ENCODE measurements around the gene ZNF785. TPM values are rescaled to one million over a fixed set of nuclear protein-coding genes. Genes with fewer than 3 reads are reported as not detected.

The ZNF785 gene
- total and polyA plus RNA-seq, 2 experiments from 2014 or later: 4.9 to 7.1 TPM

- peak within 1 kb of the TSS; percentile 91; the same call in 1 of the 2 replicates for H2AFZ ChIP-seq
Observed at GRCh38 chr16:30534368-30535105, 51.0 kb downstream of the ZNF785 start, which contains the start of gene ZNF747. Gene ZNF747, minus strand, starts transcription at chr16:30534858. Its CDS starts 179 bp downstream, at chr16:30534679.

More at GRCh38 chr16:30534368-30535105, 51.0 kb downstream of the ZNF785 start, which contains the start of gene ZNF747:
- Mint-ChIP-seq H3K27ac (peak within 1 kb of the TSS; percentile 96), H3K9me3 (no peaks in the 10 kb centered on the region), H3K4me3 (peak within 1 kb of the TSS; percentile 82), H3K36me3 (ENCODE audit: low read depth) (peaks cover 29% of the 10 kb centered on the region), H3K27me3 (ENCODE audit: insufficient read depth, low read depth, poor library complexity) (peaks cover 13% of the 10 kb centered on the region), H3K4me1 (peaks cover 23% of the 10 kb centered on the region)
- H3K27ac ChIP-seq (ENCODE audit: low read depth): peak within 1 kb of the TSS; percentile 100
- H3K9me2 ChIP-seq (ENCODE audit: insufficient read depth): no peaks in the 10 kb centered on the region
- H3K4me2 ChIP-seq: peak within 1 kb of the TSS; percentile 82
- H4K20me1 ChIP-seq (replicated peaks; ENCODE audit: insufficient read depth): no peaks in the 10 kb centered on the region
- peaks cover 6% of the 10 kb centered on the region; the same call in 1 of the 2 replicates for H3K79me2 ChIP-seq (replicated peaks; ENCODE audit: insufficient read depth)
- no peaks in the 10 kb centered on the region for H3K27me3 ChIP-seq (ENCODE audit: insufficient read depth)
- peaks cover 16% of the 10 kb centered on the region for H3K4me1 ChIP-seq (ENCODE audit: insufficient read depth)
- peak; percentile 95 for DNase-seq (ENCODE audit: low spot score)
- peak within 1 kb of the TSS; percentile 67 for H3K4me3 ChIP-seq
- no peaks in the 10 kb centered on the region for H3K36me3 ChIP-seq (ENCODE audit: insufficient read depth)
- peak; percentile 78 for ATAC-seq
- TF ChIP-seq ZNF462 (CRISPR knock-in tag; IDR thresholded peaks at IDR 0.05) (no peak), ZNF114 (CRISPR knock-in tag; IDR thresholded peaks at IDR 0.05) (no peak), EZH2 (IDR thresholded peaks at IDR 0.05; ENCODE audit: low read depth, unreplicated experiment) (no peak), STAT1 (IDR thresholded peaks at IDR 0.05; ENCODE audit: unreplicated experiment) (no peak), JUNB (IDR thresholded peaks at IDR 0.05; ENCODE audit: unreplicated experiment) (no peak), EZH2phosphoT487 (IDR thresholded peaks at IDR 0.05; ENCODE audit: unreplicated experiment) (no peak), CREB1 (CRISPR knock-in tag; IDR thresholded peaks at IDR 0.05; ENCODE audit: low read depth) (peak; percentile 60; the same call in 1 of the 2 replicates), POLR2AphosphoS5 (IDR thresholded peaks at IDR 0.05; ENCODE audit: low read depth) (no peak), CTCF (conservative IDR thresholded peaks at IDR 0.05; ENCODE audit: low read depth in 2 of 2) (no peak), NANOG (IDR thresholded peaks at IDR 0.05; ENCODE audit: borderline replicate concordance) (no peak), ZNF331 (CRISPR knock-in tag; IDR thresholded peaks at IDR 0.05; ENCODE audit: low read depth) (no peak)
- TF ChIP-seq, protein P1, sequence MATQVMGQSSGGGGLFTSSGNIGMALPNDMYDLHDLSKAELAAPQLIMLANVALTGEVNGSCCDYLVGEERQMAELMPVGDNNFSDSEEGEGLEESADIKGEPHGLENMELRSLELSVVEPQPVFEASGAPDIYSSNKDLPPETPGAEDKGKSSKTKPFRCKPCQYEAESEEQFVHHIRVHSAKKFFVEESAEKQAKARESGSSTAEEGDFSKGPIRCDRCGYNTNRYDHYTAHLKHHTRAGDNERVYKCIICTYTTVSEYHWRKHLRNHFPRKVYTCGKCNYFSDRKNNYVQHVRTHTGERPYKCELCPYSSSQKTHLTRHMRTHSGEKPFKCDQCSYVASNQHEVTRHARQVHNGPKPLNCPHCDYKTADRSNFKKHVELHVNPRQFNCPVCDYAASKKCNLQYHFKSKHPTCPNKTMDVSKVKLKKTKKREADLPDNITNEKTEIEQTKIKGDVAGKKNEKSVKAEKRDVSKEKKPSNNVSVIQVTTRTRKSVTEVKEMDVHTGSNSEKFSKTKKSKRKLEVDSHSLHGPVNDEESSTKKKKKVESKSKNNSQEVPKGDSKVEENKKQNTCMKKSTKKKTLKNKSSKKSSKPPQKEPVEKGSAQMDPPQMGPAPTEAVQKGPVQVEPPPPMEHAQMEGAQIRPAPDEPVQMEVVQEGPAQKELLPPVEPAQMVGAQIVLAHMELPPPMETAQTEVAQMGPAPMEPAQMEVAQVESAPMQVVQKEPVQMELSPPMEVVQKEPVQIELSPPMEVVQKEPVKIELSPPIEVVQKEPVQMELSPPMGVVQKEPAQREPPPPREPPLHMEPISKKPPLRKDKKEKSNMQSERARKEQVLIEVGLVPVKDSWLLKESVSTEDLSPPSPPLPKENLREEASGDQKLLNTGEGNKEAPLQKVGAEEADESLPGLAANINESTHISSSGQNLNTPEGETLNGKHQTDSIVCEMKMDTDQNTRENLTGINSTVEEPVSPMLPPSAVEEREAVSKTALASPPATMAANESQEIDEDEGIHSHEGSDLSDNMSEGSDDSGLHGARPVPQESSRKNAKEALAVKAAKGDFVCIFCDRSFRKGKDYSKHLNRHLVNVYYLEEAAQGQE (IDR thresholded peaks at IDR 0.05; ENCODE audit: unreplicated experiment): no peak
- TF ChIP-seq, protein P2, sequence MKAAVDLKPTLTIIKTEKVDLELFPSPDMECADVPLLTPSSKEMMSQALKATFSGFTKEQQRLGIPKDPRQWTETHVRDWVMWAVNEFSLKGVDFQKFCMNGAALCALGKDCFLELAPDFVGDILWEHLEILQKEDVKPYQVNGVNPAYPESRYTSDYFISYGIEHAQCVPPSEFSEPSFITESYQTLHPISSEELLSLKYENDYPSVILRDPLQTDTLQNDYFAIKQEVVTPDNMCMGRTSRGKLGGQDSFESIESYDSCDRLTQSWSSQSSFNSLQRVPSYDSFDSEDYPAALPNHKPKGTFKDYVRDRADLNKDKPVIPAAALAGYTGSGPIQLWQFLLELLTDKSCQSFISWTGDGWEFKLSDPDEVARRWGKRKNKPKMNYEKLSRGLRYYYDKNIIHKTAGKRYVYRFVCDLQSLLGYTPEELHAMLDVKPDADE (IDR thresholded peaks at IDR 0.05): peak; percentile 94
- peaks cover 24% of the 10 kb centered on the region for H3F3A ChIP-seq (replicated peaks; ENCODE audit: low read depth)
